Naive thymus-derived CD8-positive, alpha-beta T cell (primary cell): Measurements from ENCODE around the gene SIDT2. TPM values are rescaled to one million over a fixed set of nuclear protein-coding genes. Genes with fewer than 3 reads are reported as not detected.
"Not testable (repeated sequence)": the region's sequence is repeated elsewhere in the genome, so short reads cannot be mapped to it uniquely, and the experiment has no call there.

Experiments
- ATAC-seq, 2 donors: fragments of 150-1000 bp; cut with Tn5 transposase in 1 of 2; sonication (Bioruptor Pico), chemical (Tn5 transposase) in 1 of 2; 1 replicate in 1 of 2; 2 replicates in 1 of 2; pipeline ENCODE4 v1.10.0; 2021; ENCODE audit warnings: mild to moderate bottlenecking in 2 of 2, moderate library complexity in 2 of 2
- POLR2A ChIA-PET: fragments of 350-600 bp; sonication (Branson Sonifier 250); formaldehyde crosslinking; loops from one replicate; lab custom pipeline; 2021; ENCODE audit warnings: antibody characterized with exemption; lab: Charles Lee
- DNase-seq, 10 donors: peaks; one replicate each; pipeline versions ENCODE4 v3.0.0 to v3.0.0-alpha.2; 2020 to 2022
- H3K27ac Mint-ChIP-seq, 10 donors: one replicate each; pipeline ENCODE4 v1.8.0; 2020 to 2022; ENCODE audit warnings: mild to moderate bottlenecking in 10 of 10, mixed read lengths in 10 of 10, moderate library complexity in 4 of 10, inconsistent platforms in 1 of 10
- H3K27me3 Mint-ChIP-seq, 5 donors: one replicate each; pipeline ENCODE4 v1.8.0; 2021 to 2022; ENCODE audit warnings: mixed read lengths in 5 of 5
- H3K36me3 Mint-ChIP-seq, 3 donors: one replicate each; pipeline ENCODE4 v1.8.0; 2020 to 2022; ENCODE audit warnings: mixed read lengths in 3 of 3, mild to moderate bottlenecking in 2 of 3, inconsistent platforms in 1 of 3
- H3K4me1 Mint-ChIP-seq, 4 donors: one replicate each; pipeline ENCODE4 v1.8.0; 2021 to 2022; ENCODE audit warnings: mixed read lengths in 4 of 4
- H3K4me3 Mint-ChIP-seq, 10 donors: one replicate each; pipeline ENCODE4 v1.8.0; 2020 to 2022; ENCODE audit warnings: mild to moderate bottlenecking in 10 of 10, mixed read lengths in 10 of 10, moderate library complexity in 6 of 10, inconsistent platforms in 1 of 10
- H3K9me3 Mint-ChIP-seq, 9 donors: one replicate each; pipeline ENCODE4 v1.8.0; 2020 to 2022; ENCODE audit warnings: mixed read lengths in 9 of 9, mild to moderate bottlenecking in 3 of 9, inconsistent platforms in 1 of 9, moderate library complexity in 1 of 9
- polyA plus RNA-seq, 3 donors: library from polyadenylated mRNA; unstranded; fragments of 300-500 nt; fragmentation: Illumina TruSeq; gene quantifications; one replicate each; pipeline ENCODE4 v1.2.3, GENCODE V29; 2021
- total RNA-seq, 8 experiments: library from RNA in 2 of 8; stranded (reverse) in 2 of 8; gene quantifications; one replicate each; pipeline ENCODE4 v1.2.3 and lab custom pipeline; 2021 to 2026

The SIDT2 gene
- total and polyA plus RNA-seq, 5 experiments from 2014 or later, result 2.3 to 63.0 (median 3.1) TPM

DNA sequence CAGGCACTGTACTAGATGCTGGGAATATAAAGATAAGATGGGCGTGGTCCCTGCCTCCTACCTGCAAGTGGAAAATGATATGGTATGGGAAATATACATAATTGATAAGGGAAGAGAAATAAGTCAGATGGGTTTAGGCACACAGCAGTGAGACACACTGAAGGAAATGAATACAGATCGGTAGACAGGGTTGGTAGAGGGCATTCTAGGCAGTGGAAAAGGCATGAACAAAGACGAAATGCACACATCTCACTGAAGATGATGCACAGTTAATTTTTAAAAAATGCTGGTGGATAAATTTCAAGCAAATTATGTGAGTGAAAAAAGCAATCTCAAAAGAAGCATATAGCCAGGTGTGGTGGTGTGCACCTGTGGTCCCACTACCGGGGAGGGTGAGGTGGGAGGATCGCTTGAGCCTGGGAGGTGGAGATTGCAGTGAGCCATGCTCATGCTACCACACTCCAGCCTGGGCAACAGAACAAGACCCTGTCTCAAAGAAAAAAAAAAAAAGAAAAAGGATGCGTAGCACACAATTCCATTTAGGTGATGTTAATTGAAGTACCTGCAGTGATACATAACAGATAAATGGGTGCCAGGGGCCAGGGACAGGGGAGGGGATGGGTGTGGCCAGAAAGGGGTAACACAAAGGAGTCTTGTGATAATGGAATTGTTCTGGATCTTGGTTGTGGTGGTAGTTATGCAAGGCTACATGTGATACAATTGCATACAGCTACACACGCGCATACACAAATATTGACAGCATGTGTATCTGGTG, 31.0 kb downstream of the SIDT2 start:
- DNase-seq, result peak in 1 of 10 donors; percentile 45
- peaks cover 0 to 12% (median 4%) of the 10 kb centered on the region in 4 donors for H3K4me1 Mint-ChIP-seq
- POLR2A ChIA-PET, H3K27me3 Mint-ChIP-seq, H3K4me3 Mint-ChIP-seq, H3K9me3 Mint-ChIP-seq, ATAC-seq: not testable (repeated sequence)
- H3K27ac Mint-ChIP-seq, result peak overlapping the region in 8 of 10 donors; percentile 7 to 78 (median 52)
- H3K36me3 Mint-ChIP-seq, result peaks cover 0 to 68% (median 11%) of the 10 kb centered on the region in 3 donors

- H3K27me3 Mint-ChIP-seq, result no peaks in the 10 kb centered on the region
- POLR2A ChIA-PET, result no interaction called here
- peak overlapping the region in 4 of 10 donors; percentile 20 to 78 (median 30) for H3K27ac Mint-ChIP-seq
- H3K4me1 Mint-ChIP-seq, result peaks cover 0 to 12% (median 3%) of the 10 kb centered on the region in 4 donors
- ATAC-seq, result no peak
- DNase-seq, result no peak
- no peaks in the 10 kb centered on the region for H3K9me3 Mint-ChIP-seq
- no peak overlapping the region for H3K4me3 Mint-ChIP-seq
- H3K36me3 Mint-ChIP-seq, result peaks cover 0 to 68% (median 7%) of the 10 kb centered on the region in 3 donors
These were observed 32.1 kb downstream of the SIDT2 start for GRCh38 chr11:117210620-117211019.

DNA sequence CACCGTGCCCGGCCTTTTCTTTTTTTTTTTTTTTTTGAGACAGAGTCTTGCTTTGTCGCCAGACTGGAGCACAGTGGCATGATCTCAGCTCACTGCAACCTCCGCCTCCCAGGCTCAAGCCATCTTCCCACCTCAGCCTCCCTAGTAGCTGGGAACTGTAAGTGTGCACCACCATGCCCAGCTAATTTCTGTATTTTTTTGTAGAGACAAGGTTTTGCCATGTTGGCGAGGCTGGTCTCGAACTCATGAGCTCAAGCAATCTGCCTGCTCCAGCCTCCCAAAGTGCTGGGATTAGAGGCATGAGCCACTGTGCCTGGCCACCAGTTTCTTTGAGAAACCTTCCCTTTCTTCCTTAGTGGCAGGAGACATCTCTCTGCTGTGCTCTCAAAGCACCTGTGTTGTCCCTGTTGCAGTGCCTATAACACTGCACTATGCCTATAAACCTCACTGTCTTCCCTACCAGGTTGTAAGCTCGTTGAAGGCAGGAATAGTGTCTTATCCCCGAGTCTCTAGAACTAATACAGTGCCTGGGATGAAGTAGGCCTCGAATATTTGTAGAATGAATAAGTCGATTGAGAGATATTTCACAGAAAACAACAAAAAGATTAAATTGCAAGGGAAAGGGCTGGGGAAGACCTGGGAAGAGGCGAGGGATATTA, 34.3 kb downstream of the SIDT2 start:
- POLR2A ChIA-PET, result interaction anchor here (0.7 to 1.4 kb wide), 5 partner anchors 10 to 197 kb away, joined by 3 to 8 read pairs (median 3); partner anchors contain the start of gene SIDT2
- H3K27me3 Mint-ChIP-seq, result no peaks in the 10 kb centered on the region
- no peak overlapping the region for H3K4me3 Mint-ChIP-seq
- no peak for ATAC-seq
- H3K4me1 Mint-ChIP-seq, result peaks cover 0 to 12% (median 3%) of the 10 kb centered on the region in 4 donors
- peak overlapping the region in 5 of 10 donors; percentile 10 to 34 (median 24) for H3K27ac Mint-ChIP-seq
- no peak for DNase-seq
- H3K36me3 Mint-ChIP-seq, result peaks cover 0 to 83% (median 11%) of the 10 kb centered on the region in 3 donors
- no peaks in the 10 kb centered on the region for H3K9me3 Mint-ChIP-seq

- DNase-seq (no peak), ATAC-seq (no peak)
- H3K4me3 Mint-ChIP-seq, result no peak overlapping the region
- peaks cover 0 to 18% (median 8%) of the 10 kb centered on the region in 4 donors for H3K4me1 Mint-ChIP-seq
- H3K36me3 Mint-ChIP-seq, result peaks cover 0 to 96% (median 25%) of the 10 kb centered on the region in 3 donors
- POLR2A ChIA-PET, result interaction anchor here (0.6 to 1.9 kb wide), 3 partner anchors 11 to 125 kb away, joined by 3 to 7 read pairs (median 5); no protein-coding TSS in a partner anchor
- H3K9me3 Mint-ChIP-seq, result no peaks in the 10 kb centered on the region
- H3K27ac Mint-ChIP-seq, result peak overlapping the region in 9 of 10 donors; percentile 4 to 86 (median 31)
- H3K27me3 Mint-ChIP-seq, result no peaks in the 10 kb centered on the region
These were observed 36.0 kb downstream of the SIDT2 start for GRCh38 chr11:117214404-117215110.

GRCh38 chr11:117217141-117218084, 38.9 kb downstream of the SIDT2 start:
- POLR2A ChIA-PET, result interaction anchor here (0.9 to 1.6 kb wide), 2 partner anchors 10 to 14 kb away, joined by 3 to 4 read pairs; no protein-coding TSS in a partner anchor
- Mint-ChIP-seq H3K4me3 (no peak overlapping the region), H3K9me3 (no peaks in the 10 kb centered on the region), H3K36me3 (peaks cover 0 to 94% (median 28%) of the 10 kb centered on the region in 3 donors), H3K27me3 (no peaks in the 10 kb centered on the region), H3K4me1 (peaks cover 0 to 13% (median 8%) of the 10 kb centered on the region in 4 donors), H3K27ac (peak overlapping the region in 8 of 10 donors; percentile 18 to 81 (median 62))
- DNase-seq, result peak in 1 of 10 donors; percentile 35
- no peak for ATAC-seq

DNA sequence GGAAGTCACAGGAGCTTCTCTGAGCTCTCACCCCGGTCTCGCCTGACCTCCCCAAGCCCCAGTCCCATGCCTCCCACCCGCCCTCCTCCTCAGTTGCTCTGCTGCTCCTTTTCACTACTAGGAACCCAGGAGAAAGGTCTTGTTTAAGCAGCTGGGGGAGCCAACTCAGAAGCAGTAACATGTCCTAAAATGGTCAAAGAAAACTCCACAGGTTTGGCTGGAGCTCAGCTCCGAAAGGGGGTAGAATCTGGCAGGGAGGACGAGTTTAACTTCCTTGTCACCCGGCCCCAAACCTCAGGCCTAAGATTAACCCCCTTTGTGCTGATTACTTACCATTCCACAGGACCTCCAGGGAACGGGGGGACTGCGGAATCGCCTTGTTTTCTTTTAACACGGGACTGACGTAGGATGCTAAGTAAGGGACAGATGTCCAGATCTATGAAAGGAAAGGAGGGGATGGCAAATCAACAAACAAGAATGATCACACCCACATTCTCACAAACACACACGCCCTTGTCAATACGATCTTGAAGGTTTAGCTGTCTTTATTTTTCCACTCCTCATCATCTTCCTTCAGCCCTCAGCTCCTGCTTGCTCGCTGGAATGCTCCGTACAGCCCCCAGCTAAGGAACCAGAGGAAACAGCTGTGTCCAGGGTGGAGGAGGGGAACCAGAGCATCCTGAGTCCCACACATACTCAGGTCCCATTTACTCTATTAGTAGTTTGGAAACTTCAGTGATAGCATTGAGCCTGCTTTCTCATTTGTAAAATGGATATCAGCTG, 39.8 kb downstream of the SIDT2 start:
- Mint-ChIP-seq H3K27me3 (no peaks in the 10 kb centered on the region), H3K4me1 (peaks cover 0 to 8% (median 7%) of the 10 kb centered on the region in 4 donors), H3K27ac (peak overlapping the region in 3 of 10 donors; percentile 48 to 71 (median 66)), H3K9me3 (no peaks in the 10 kb centered on the region), H3K36me3 (peaks cover 0 to 93% (median 26%) of the 10 kb centered on the region in 3 donors), H3K4me3 (no peak overlapping the region)
- DNase-seq (no peak), ATAC-seq (no peak)
- POLR2A ChIA-PET, result interaction anchor here (0.6 to 1.6 kb wide), 3 partner anchors 9 to 152 kb away, joined by 3 to 6 read pairs (median 4); no protein-coding TSS in a partner anchor

DNA sequence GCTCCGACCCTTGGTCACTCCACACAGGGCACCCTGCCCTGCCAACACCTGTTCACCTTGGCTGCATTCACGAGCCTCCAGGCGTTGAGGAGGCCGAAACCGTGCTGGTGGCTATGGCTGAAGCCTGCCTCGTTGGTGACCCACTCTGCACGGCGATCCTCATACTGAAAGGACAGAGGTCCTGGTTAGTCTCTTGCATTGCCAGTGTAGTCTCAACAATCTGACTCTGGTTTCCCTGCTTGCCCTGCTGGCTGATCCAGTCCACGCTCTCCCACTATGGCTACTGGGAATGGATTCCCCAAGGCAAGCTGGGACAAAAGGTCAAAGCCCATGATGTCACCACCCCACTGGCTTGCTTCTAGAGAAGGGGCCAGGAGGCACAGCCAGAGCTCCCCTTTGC, 40.5 kb downstream of the SIDT2 start:
- peak overlapping the region in 3 of 10 donors; percentile 15 to 85 (median 56) for H3K27ac Mint-ChIP-seq
- no peaks in the 10 kb centered on the region for H3K9me3 Mint-ChIP-seq
- no peaks in the 10 kb centered on the region for H3K27me3 Mint-ChIP-seq
- ATAC-seq (no peak), DNase-seq (peak in 1 of 10 donors; percentile 41)
- peaks cover 0 to 8% (median 7%) of the 10 kb centered on the region in 4 donors for H3K4me1 Mint-ChIP-seq
- POLR2A ChIA-PET, result no interaction called here
- H3K4me3 Mint-ChIP-seq, result no peak overlapping the region
- peaks cover 0 to 94% (median 26%) of the 10 kb centered on the region in 3 donors for H3K36me3 Mint-ChIP-seq

DNA sequence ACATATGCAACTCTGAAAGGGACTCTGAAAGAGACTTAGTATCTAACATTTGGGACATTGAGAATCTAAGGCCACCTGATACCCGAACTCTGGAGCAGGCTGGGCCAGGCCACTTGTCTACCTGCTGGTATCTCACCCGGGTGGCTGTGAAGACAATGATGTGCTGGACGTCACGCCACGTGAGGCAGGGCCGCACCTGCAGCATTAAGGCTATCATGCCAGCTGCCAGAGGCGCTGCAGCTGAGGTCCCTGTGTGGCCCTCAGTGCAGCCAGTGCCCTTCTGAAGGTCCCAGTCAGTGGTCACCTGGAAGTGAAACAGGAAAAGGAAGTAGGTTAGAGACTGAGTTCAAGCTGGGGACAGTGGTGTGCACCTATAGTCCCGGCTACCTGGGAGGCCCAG, 40.9 kb downstream of the SIDT2 start:
- ATAC-seq (no peak), DNase-seq (no peak)
- Mint-ChIP-seq H3K4me1 (peaks cover 0 to 9% (median 7%) of the 10 kb centered on the region in 4 donors), H3K27ac (peak overlapping the region in 2 of 10 donors; percentile 63 to 85), H3K9me3 (no peaks in the 10 kb centered on the region), H3K4me3 (no peak overlapping the region), H3K27me3 (no peaks in the 10 kb centered on the region), H3K36me3 (peaks cover 0 to 94% (median 26%) of the 10 kb centered on the region in 3 donors)
- POLR2A ChIA-PET, result interaction anchor here (3.3 kb wide), 1 partner anchor 12 kb away, joined by 20 read pairs; the partner anchor contains the start of genes PCSK7 and RNF214

GRCh38 chr11:117219995-117220394, 41.5 kb downstream of the SIDT2 start:
- Mint-ChIP-seq H3K27me3 (no peaks in the 10 kb centered on the region), H3K9me3 (no peaks in the 10 kb centered on the region), H3K4me3 (no peak overlapping the region), H3K4me1 (peaks cover 0 to 9% (median 7%) of the 10 kb centered on the region in 4 donors), H3K36me3 (peaks cover 0 to 94% (median 26%) of the 10 kb centered on the region in 3 donors), H3K27ac (peak overlapping the region in 1 of 10 donors; percentile 52)
- no peak for ATAC-seq
- no peak for DNase-seq
- POLR2A ChIA-PET, result interaction anchor here (3.3 kb wide), 1 partner anchor 11 kb away, joined by 20 read pairs; the partner anchor contains the start of genes PCSK7 and RNF214

DNA sequence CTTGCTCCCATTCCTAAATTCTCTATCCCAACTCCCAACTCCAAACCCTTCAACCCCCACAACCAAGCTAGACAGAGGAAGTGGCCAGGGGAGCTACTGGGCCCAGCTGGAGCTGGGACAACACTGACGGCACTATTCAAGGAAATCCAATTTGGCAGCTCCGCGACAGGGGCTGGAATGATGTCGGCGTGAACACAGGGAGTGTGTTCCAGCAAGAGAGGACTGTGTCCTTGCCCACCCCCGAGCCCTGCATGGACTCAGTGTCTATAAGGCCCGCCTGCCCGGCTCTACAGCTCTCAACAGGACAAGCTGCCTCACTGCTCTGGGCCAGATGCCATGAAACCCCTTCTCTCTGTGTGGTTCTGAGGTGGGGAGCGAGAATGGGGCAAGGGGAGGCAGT, 42.0 kb downstream of the SIDT2 start:
- Mint-ChIP-seq H3K27ac (peak overlapping the region in 2 of 10 donors; percentile 9 to 52), H3K4me1 (peaks cover 0 to 9% (median 7%) of the 10 kb centered on the region in 4 donors), H3K9me3 (no peaks in the 10 kb centered on the region), H3K27me3 (no peaks in the 10 kb centered on the region), H3K4me3 (no peak overlapping the region), H3K36me3 (peaks cover 0 to 94% (median 26%) of the 10 kb centered on the region in 3 donors)
- no peak for ATAC-seq
- POLR2A ChIA-PET, result interaction anchor here (3.3 kb wide), 1 partner anchor 11 kb away, joined by 20 read pairs; the partner anchor contains the start of genes PCSK7 and RNF214
- peak in 1 of 10 donors; percentile 41 for DNase-seq
